ENCODE data around the gene CPA5. TPM values are rescaled to one million over a fixed set of nuclear protein-coding genes. Genes with fewer than 3 reads are reported as not detected.
"Not testable (repeated sequence)": the region's sequence is repeated elsewhere in the genome, so short reads cannot be mapped to it uniquely, and the experiment has no call there.

The CPA5 gene
- polyA plus RNA-seq, 3 donors = not detected

GRCh38 chr7:130319541-130319940 is 25.1 kb upstream of the CPA5 start:
- Mint-ChIP-seq H3K36me3 (no peaks in the 10 kb centered on the region), H3K9me3 (peaks cover 0 to 17% (median 4%) of the 10 kb centered on the region in 7 donors), H3K27me3 (ENCODE audit: low read depth in 3 of 3) (peaks cover 1 to 7% (median 7%) of the 10 kb centered on the region in 3 donors), H3K27ac (no peak overlapping the region), H3K4me3 (no peak overlapping the region), H3K4me1 (no peaks in the 10 kb centered on the region)
- no peaks in the 10 kb centered on the region for H3K27me3 ChIP-seq (ENCODE audit: control insufficient read depth in 2 of 2, insufficient read depth in 2 of 2, low read length in 2 of 2)
- H3K9ac ChIP-seq (ENCODE audit: insufficient read depth, low read length, poor library complexity, severe bottlenecking) = no peak overlapping the region
- H3K36me3 ChIP-seq (replicated peaks in 1 of 2; ENCODE audit: control insufficient read depth in 1 of 2, insufficient read depth in 2 of 2, low read length in 2 of 2) = no peaks in the 10 kb centered on the region
- H3K9me3 ChIP-seq (replicated peaks in 1 of 2; ENCODE audit: control insufficient read depth in 1 of 2, insufficient read depth in 1 of 2, low read length in 2 of 2) = no peaks in the 10 kb centered on the region
- H3K27ac ChIP-seq (ENCODE audit: low read depth in 1 of 2, low read length in 2 of 2) = no peak overlapping the region
- H3K4me2 ChIP-seq (replicated peaks; ENCODE audit: extremely low read depth, low read length, poor library complexity, severe bottlenecking) = no peak overlapping the region
- TF ChIP-seq CTCF (IDR thresholded peaks at IDR 0.05) = no peak
- intact Hi-C loops (cut with micrococcal nuclease) = no loop called here
- H3K4me1 ChIP-seq (ENCODE audit: control insufficient read depth in 1 of 2, insufficient read depth in 2 of 2, low read length in 2 of 2) = no peaks in the 10 kb centered on the region
- H4K20me1 ChIP-seq (ENCODE audit: insufficient read depth, low read length) = no peaks in the 10 kb centered on the region
- H3K79me2 ChIP-seq (ENCODE audit: insufficient read depth, low read length) = no peaks in the 10 kb centered on the region
- H2AFZ ChIP-seq (ENCODE audit: insufficient read depth, low read depth, low read length, poor library complexity, severe bottlenecking) = no peak overlapping the region
- 100% methylated on average over 1 of the region's 1 CpG for WGBS (ENCODE audit: insufficient coverage)
- no peak for DNase-seq
- H3K4me3 ChIP-seq (replicated peaks in 1 of 3; ENCODE audit: low read depth in 2 of 3, low read length in 3 of 3) = no peak overlapping the region

GRCh38 chr7:130321542-130322229 is 22.9 kb upstream of the CPA5 start:
- H3K4me1 ChIP-seq (ENCODE audit: control insufficient read depth in 1 of 2, insufficient read depth in 2 of 2, low read length in 2 of 2); H3K27me3 ChIP-seq (ENCODE audit: control insufficient read depth in 2 of 2, insufficient read depth in 2 of 2, low read length in 2 of 2); intact Hi-C loops (cut with micrococcal nuclease); H3K79me2 ChIP-seq (ENCODE audit: insufficient read depth, low read length); H3K27me3 Mint-ChIP-seq (ENCODE audit: low read depth in 3 of 3); H3K27ac Mint-ChIP-seq; H4K20me1 ChIP-seq (ENCODE audit: insufficient read depth, low read length); H3K27ac ChIP-seq (ENCODE audit: low read depth in 1 of 2, low read length in 2 of 2); H3K4me2 ChIP-seq (replicated peaks; ENCODE audit: extremely low read depth, low read length, poor library complexity, severe bottlenecking); H3K4me3 ChIP-seq (replicated peaks in 1 of 3; ENCODE audit: low read depth in 2 of 3, low read length in 3 of 3); H2AFZ ChIP-seq (ENCODE audit: insufficient read depth, low read depth, low read length, poor library complexity, severe bottlenecking); H3K4me1 Mint-ChIP-seq; H3K9ac ChIP-seq (ENCODE audit: insufficient read depth, low read length, poor library complexity, severe bottlenecking); DNase-seq; H3K9me3 ChIP-seq (replicated peaks in 1 of 2; ENCODE audit: control insufficient read depth in 1 of 2, insufficient read depth in 1 of 2, low read length in 2 of 2); H3K4me3 Mint-ChIP-seq; H3K36me3 Mint-ChIP-seq; H3K36me3 ChIP-seq (replicated peaks in 1 of 2; ENCODE audit: control insufficient read depth in 1 of 2, insufficient read depth in 2 of 2, low read length in 2 of 2): not testable (repeated sequence)
- WGBS (ENCODE audit: insufficient coverage) = 100% methylated on average over 2 of the region's 3 CpGs
- H3K9me3 Mint-ChIP-seq = peaks cover 0 to 17% (median 5%) of the 10 kb centered on the region in 7 donors
